IPS-NIHi11 (cell line): ENCODE results near the gene SLC1A5.
A peak's percentile ranks its signal among the peaks of the same experiment; 100 is the strongest.

ENCODE experiments used
- DNase-seq: peaks from one replicate; pipeline ENCODE4 v3.0.0; 2012; ENCODE audit warnings: mixed read lengths, low spot score

Gene SLC1A5

GRCh38 chr19:46742926-46743480 lies 45.4 kb downstream of the SLC1A5 start:
- no peak for DNase-seq

- DNase-seq: no peak
Measured at GRCh38 chr19:46741447-46741846, 46.9 kb downstream of the SLC1A5 start.

- DNase-seq: no peak
Measured at GRCh38 chr19:46739290-46739771, 49.1 kb downstream of the SLC1A5 start.

- DNase-seq: no peak
Measured at GRCh38 chr19:46737761-46738171, 50.6 kb downstream of the SLC1A5 start.

- no peak for DNase-seq
Measured at GRCh38 chr19:46737298-46737654, 51.1 kb downstream of the SLC1A5 start.

- peak; percentile 78 for DNase-seq
Measured at GRCh38 chr19:46736531-46737297, 51.7 kb downstream of the SLC1A5 start.

- DNase-seq: no peak
Measured at GRCh38 chr19:46733690-46734292, 54.6 kb downstream of the SLC1A5 start.

GRCh38 chr19:46732966-46733689 lies 55.3 kb downstream of the SLC1A5 start:
- no peak for DNase-seq

GRCh38 chr19:46732172-46732938 lies 56.0 kb downstream of the SLC1A5 start:
- no peak for DNase-seq

- DNase-seq: no peak
Measured at GRCh38 chr19:46731584-46731983, 56.8 kb downstream of the SLC1A5 start.

GRCh38 chr19:46731007-46731501 lies 57.3 kb downstream of the SLC1A5 start:
- DNase-seq: no peak

GRCh38 chr19:46730595-46730994 lies 57.8 kb downstream of the SLC1A5 start:
- DNase-seq: no peak

- DNase-seq: no peak
Measured at GRCh38 chr19:46730187-46730586, 58.2 kb downstream of the SLC1A5 start.

- no peak for DNase-seq
Measured at GRCh38 chr19:46729696-46730095, 58.7 kb downstream of the SLC1A5 start.

GRCh38 chr19:46728693-46729339 lies 59.6 kb downstream of the SLC1A5 start:
- DNase-seq: peak; percentile 98

- DNase-seq: no peak
Measured at GRCh38 chr19:46728208-46728607, 60.2 kb downstream of the SLC1A5 start.

GRCh38 chr19:46727757-46728156 lies 60.6 kb downstream of the SLC1A5 start:
- DNase-seq: no peak

- no peak for DNase-seq
Measured at GRCh38 chr19:46726971-46727501, 61.4 kb downstream of the SLC1A5 start.

- DNase-seq: no peak
Measured at GRCh38 chr19:46726551-46726950, 61.8 kb downstream of the SLC1A5 start.

- no peak for DNase-seq
Measured at GRCh38 chr19:46725859-46726393, 62.5 kb downstream of the SLC1A5 start.
